Ascending aorta (tissue), 2 donors: ENCODE results near the gene DPH1. TPM values are rescaled to one million over a fixed set of nuclear protein-coding genes. Genes with fewer than 3 reads are reported as not detected.

Experiments used
- DNase-seq, 2 donors: peaks; one replicate each; pipeline ENCODE4 v3.0.0-alpha.2; 2019; ENCODE audit warnings: low spot score in 2 of 2
- H3K27ac ChIP-seq, 2 donors: fragments of 200-600 bp; sonication (generic); one replicate each; pipeline ENCODE4 v1.5.1; 2016 to 2017; ENCODE audit warnings: mild to moderate bottlenecking in 1 of 2
- H3K27me3 ChIP-seq: fragments of 200-600 bp; sonication (generic); one replicate; pipeline ENCODE4 v1.5.1; 2017
- H3K36me3 ChIP-seq, 2 donors: fragments of 200-600 bp; sonication (generic); one replicate each; pipeline ENCODE4 v1.5.1; 2016
- H3K4me1 ChIP-seq, 2 donors: fragments of 200-600 bp; sonication (generic); one replicate each; pipeline ENCODE4 v1.5.1; 2016 to 2017; ENCODE audit warnings: mild to moderate bottlenecking in 1 of 2
- H3K4me3 ChIP-seq, 2 donors: fragments of 200-600 bp; sonication (generic); one replicate each; pipeline ENCODE4 v1.5.1; 2016 to 2017; ENCODE audit warnings: mild to moderate bottlenecking in 1 of 2
- H3K9me3 ChIP-seq, 2 donors: fragments of 200-600 bp; sonication (generic); one replicate each; pipeline ENCODE4 v1.5.1; 2016
- intact Hi-C: fragments of 100-400 bp; cut with DNase I; formaldehyde crosslinking; loops from one replicate; pipeline ENCODE4 v1.15.1; 2023
- total RNA-seq: library from RNA; depleted of rRNA; stranded (reverse); fragments of >200 nt; gene quantifications from one replicate; pipeline ENCODE4 v1.1.0, GENCODE V29; 2016
- TF ChIP-seq, protein P1 (sequence below), 3 experiments: fragments of 200-600 bp in 2 of 3; fragments of 450-650 bp in 1 of 3; sonication (generic) in 2 of 3; IDR thresholded peaks; one replicate each; pipeline ENCODE4 v1.5.1; 2016 to 2019; ENCODE audit warnings: antibody characterized with exemption in 3 of 3, mild to moderate bottlenecking in 1 of 3, moderate library complexity in 1 of 3

Gene DPH1
- total RNA-seq, 1 donor from 2014 or later: 125 TPM

GRCh38 chr17:2085648-2085949 is 55.6 kb downstream of the DPH1 start:
- Histone ChIP-seq H3K9me3 (no peaks in the 10 kb centered on the region), H3K27me3 (no peaks in the 10 kb centered on the region), H3K4me1 (peaks cover 0 to 42% of the 10 kb centered on the region in 2 donors), H3K4me3 (no peak overlapping the region), H3K36me3 (peaks cover 13 to 26% of the 10 kb centered on the region in 2 donors), H3K27ac (peak overlapping the region; percentile 59 to 67)
- TF ChIP-seq, protein P1, sequence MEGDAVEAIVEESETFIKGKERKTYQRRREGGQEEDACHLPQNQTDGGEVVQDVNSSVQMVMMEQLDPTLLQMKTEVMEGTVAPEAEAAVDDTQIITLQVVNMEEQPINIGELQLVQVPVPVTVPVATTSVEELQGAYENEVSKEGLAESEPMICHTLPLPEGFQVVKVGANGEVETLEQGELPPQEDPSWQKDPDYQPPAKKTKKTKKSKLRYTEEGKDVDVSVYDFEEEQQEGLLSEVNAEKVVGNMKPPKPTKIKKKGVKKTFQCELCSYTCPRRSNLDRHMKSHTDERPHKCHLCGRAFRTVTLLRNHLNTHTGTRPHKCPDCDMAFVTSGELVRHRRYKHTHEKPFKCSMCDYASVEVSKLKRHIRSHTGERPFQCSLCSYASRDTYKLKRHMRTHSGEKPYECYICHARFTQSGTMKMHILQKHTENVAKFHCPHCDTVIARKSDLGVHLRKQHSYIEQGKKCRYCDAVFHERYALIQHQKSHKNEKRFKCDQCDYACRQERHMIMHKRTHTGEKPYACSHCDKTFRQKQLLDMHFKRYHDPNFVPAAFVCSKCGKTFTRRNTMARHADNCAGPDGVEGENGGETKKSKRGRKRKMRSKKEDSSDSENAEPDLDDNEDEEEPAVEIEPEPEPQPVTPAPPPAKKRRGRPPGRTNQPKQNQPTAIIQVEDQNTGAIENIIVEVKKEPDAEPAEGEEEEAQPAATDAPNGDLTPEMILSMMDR (IDR thresholded peaks at IDR 0.05): no peak
- no peak for DNase-seq
- intact Hi-C loops: no loop called here

DNA sequence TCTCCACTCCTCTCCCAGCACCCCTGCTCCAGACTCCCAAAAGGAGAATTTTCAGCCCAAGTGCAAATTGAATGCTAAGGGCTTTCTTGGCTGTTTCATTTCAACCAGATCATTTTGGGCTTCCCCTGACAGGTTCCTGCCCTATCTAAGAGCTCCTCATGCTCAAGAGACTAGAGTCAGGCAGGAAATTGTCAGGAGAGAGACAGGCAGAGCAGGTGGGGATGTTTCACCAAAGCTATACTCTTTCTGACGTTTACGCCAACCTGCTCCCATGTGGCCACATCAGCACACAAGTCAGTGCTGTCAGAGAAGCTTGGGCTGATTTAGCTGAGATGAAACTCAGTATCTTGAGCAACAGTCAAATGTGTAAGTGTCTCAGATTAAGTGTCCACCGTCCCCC is 56.4 kb downstream of the DPH1 start:
- no peaks in the 10 kb centered on the region for H3K9me3 ChIP-seq
- H3K27ac ChIP-seq: peak overlapping the region; percentile 1 to 59
- H3K36me3 ChIP-seq: peaks cover 7 to 20% of the 10 kb centered on the region in 2 donors
- intact Hi-C loops: no loop called here
- TF ChIP-seq, protein P1 (IDR thresholded peaks at IDR 0.05): no peak
- H3K4me1 ChIP-seq: peaks cover 0 to 48% of the 10 kb centered on the region in 2 donors
- no peak overlapping the region for H3K4me3 ChIP-seq
- no peak for DNase-seq
- H3K27me3 ChIP-seq: no peaks in the 10 kb centered on the region

- intact Hi-C loops: no loop called here
- no peak overlapping the region for H3K4me3 ChIP-seq
- no peaks in the 10 kb centered on the region for H3K27me3 ChIP-seq
- peak in 1 of 2 donors; percentile 81 for DNase-seq
- H3K36me3 ChIP-seq: peaks cover 0 to 6% of the 10 kb centered on the region in 2 donors
- H3K9me3 ChIP-seq: no peaks in the 10 kb centered on the region
- peaks cover 0 to 49% of the 10 kb centered on the region in 2 donors for H3K4me1 ChIP-seq
- H3K27ac ChIP-seq: peak overlapping the region in 1 of 2 donors; percentile 76
- TF ChIP-seq, protein P1 (IDR thresholded peaks at IDR 0.05): no peak
Measured at GRCh38 chr17:2087597-2088211, 57.8 kb downstream of the DPH1 start.

DNA sequence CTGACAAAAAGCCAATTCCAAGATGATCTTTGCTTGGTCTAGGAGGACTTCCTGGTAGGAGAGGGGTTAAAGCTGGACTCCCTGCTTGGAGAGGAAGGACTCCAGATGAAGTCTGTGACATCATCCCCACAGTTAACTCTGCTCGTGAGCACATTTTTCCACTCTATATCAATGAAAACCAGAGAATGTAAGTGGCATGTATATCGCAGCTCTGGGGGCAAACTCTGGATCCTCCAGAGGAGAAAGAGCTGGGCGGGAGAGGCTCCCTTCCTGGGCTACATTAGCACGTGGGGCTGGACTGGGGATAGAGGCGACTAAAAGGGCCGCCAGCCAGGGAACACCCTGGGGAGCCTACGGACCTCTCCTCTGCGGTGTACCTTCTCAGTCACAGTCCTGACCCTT is 59.1 kb downstream of the DPH1 start:
- Histone ChIP-seq H3K27ac (peak overlapping the region; percentile 63 to 76), H3K4me3 (peak overlapping the region in 1 of 2 donors; percentile 53), H3K9me3 (no peaks in the 10 kb centered on the region), H3K36me3 (peaks cover 0 to 5% of the 10 kb centered on the region in 2 donors), H3K27me3 (no peaks in the 10 kb centered on the region), H3K4me1 (peaks cover 0 to 49% of the 10 kb centered on the region in 2 donors)
- no peak for DNase-seq
- intact Hi-C loops: no loop called here
- TF ChIP-seq, protein P1 (IDR thresholded peaks at IDR 0.05): no peak

DNA sequence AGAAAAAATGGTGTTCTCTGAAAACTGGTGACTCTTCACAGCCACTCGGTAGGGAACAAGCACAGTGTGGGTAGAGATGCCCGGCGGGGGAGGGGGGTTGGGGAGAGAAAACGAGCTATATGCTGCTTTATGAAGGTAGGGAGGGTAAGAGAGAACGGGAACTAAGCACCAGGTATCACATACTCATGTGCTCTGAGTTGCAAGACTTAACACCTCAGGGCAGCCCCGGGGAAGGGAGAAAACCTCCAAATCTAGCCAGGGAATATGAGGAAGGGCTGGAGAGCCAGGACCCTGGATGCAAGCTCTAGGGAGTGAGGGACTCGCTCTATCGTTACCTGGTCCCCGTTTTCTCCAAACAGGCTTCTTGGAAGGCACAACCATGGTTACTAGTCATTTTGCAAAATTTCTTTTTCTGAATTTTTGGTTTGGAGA is 60.3 kb downstream of the DPH1 start:
- Histone ChIP-seq H3K36me3 (no peaks in the 10 kb centered on the region), H3K27ac (peak overlapping the region; percentile 10 to 38), H3K4me3 (peak overlapping the region in 1 of 2 donors; percentile 53), H3K9me3 (no peaks in the 10 kb centered on the region), H3K27me3 (no peaks in the 10 kb centered on the region), H3K4me1 (peaks cover 0 to 46% of the 10 kb centered on the region in 2 donors)
- DNase-seq: no peak
- TF ChIP-seq, protein P1 (IDR thresholded peaks at IDR 0.05): no peak
- intact Hi-C loops: loop anchor here (5.0 kb wide), 1 partner anchor 33 kb away; the partner anchor contains the start of gene HIC1
